GM19455 (cell line): Measurements from ENCODE around the gene BMP5.

Experiments
- ATAC-seq: cut with Tn5 transposase; IDR thresholded peaks from one replicate; pipeline ENCODE4 v1.9.1; 2021; ENCODE audit not compliant: unreplicated experiment

BMP5 gene

GRCh38 chr6:55729665-55730064, 145.7 kb downstream of the BMP5 start:
- no peak for ATAC-seq

GRCh38 chr6:55726144-55726543, 149.2 kb downstream of the BMP5 start:
- ATAC-seq: no peak

GRCh38 chr6:55714831-55715230, 160.6 kb downstream of the BMP5 start:
- no peak for ATAC-seq

GRCh38 chr6:55713436-55713835, 162.0 kb downstream of the BMP5 start:
- no peak for ATAC-seq

- no peak for ATAC-seq
These were observed 166.7 kb downstream of the BMP5 start for GRCh38 chr6:55708711-55709110.

- ATAC-seq: no peak
These were observed 169.6 kb downstream of the BMP5 start for GRCh38 chr6:55705451-55706440.

- no peak for ATAC-seq
These were observed 171.0 kb downstream of the BMP5 start for GRCh38 chr6:55704421-55704820.
